Measurements from ENCODE around the gene MYF5.

GRCh38 chr12:80714055-80714454 lies 2.7 kb upstream of the MYF5 start:
- no peak for TF ChIP-seq CTCF (conservative IDR thresholded peaks at IDR 0.05 in 1 of 2, IDR thresholded peaks at IDR 0.05 in 1 of 2; ENCODE audit: low read depth in 1 of 2, low read length in 2 of 2)
- TF ChIP-seq EZH2 (IDR thresholded peaks at IDR 0.05; ENCODE audit: low read length, missing control alignments) = no peak
